Karpas-422 (cell line): ENCODE results near the gene PANK4. TPM values are rescaled to one million over a fixed set of nuclear protein-coding genes. Genes with fewer than 3 reads are reported as not detected.

Experiments
- DNase-seq: peaks from one replicate; pipeline ENCODE4 v3.0.0-alpha.2; 2015
- H2AFZ ChIP-seq: fragments of 200-600 bp; sonication (generic); 2 replicates; pipeline ENCODE4 v1.6.1; 2014; ENCODE audit warnings: antibody characterized with exemption, low read length, mixed read lengths
- H3K27ac ChIP-seq: fragments of 200-600 bp; sonication (generic); 2 replicates; pipeline ENCODE4 v1.5.1; 2014; ENCODE audit warnings: mild to moderate bottlenecking, low read length, moderate library complexity
- H3K27me3 ChIP-seq: fragments of 200-600 bp; sonication (generic); 2 replicates; pipeline ENCODE4 v1.6.1; 2014; ENCODE audit warnings: low read length, mixed read lengths
- H3K36me3 ChIP-seq: fragments of 200-600 bp; sonication (generic); 2 replicates; pipeline ENCODE4 v1.6.1; 2014; ENCODE audit warnings: low read length, mixed read lengths; ENCODE audit not compliant: insufficient read depth
- H3K4me1 ChIP-seq: fragments of 200-600 bp; sonication (generic); 2 replicates; pipeline ENCODE4 v1.6.1; 2014; ENCODE audit warnings: mild to moderate bottlenecking, low read length, mixed read lengths
- H3K4me2 ChIP-seq: fragments of 200-600 bp; sonication (generic); 2 replicates; pipeline ENCODE4 v1.6.1; 2014; ENCODE audit warnings: low read length, low read depth, mild to moderate bottlenecking; ENCODE audit not compliant: poor library complexity, severe bottlenecking
- H3K4me3 ChIP-seq: fragments of 200-600 bp; sonication (generic); 2 replicates; pipeline ENCODE4 v1.5.1; 2014; ENCODE audit warnings: mild to moderate bottlenecking, antibody characterized with exemption, low read length, mixed read lengths
- H3K79me2 ChIP-seq: fragments of 200-600 bp; sonication (generic); 2 replicates; pipeline ENCODE4 v1.6.1; 2014; ENCODE audit warnings: mild to moderate bottlenecking, low read length, mixed read lengths
- H3K9ac ChIP-seq: fragments of 200-600 bp; sonication (generic); 2 replicates; pipeline ENCODE4 v1.6.0; 2014; ENCODE audit warnings: low read length
- H3K9me2 ChIP-seq: fragments of 200-600 bp; sonication (generic), shearing (Covaris generic); replicated peaks from 2 replicates; pipeline ENCODE4 v1.6.0; 2014; ENCODE audit warnings: mild to moderate bottlenecking, low read length, moderate library complexity; ENCODE audit not compliant: insufficient read depth
- H3K9me3 ChIP-seq: fragments of 300-700, 200-600 bp; sonication (generic); 2 replicates; pipeline ENCODE4 v1.6.1; 2014; ENCODE audit warnings: low read length, mixed read lengths
- H4K20me1 ChIP-seq: fragments of 200-600 bp; sonication (generic); 2 replicates; pipeline ENCODE4 v1.6.1; 2014; ENCODE audit warnings: mild to moderate bottlenecking, antibody characterized with exemption, low read length, low read depth; ENCODE audit not compliant: insufficient read depth
- total RNA-seq: library from RNA; depleted of rRNA; stranded (reverse); fragments of >200 nt; shearing (Covaris generic); gene quantifications from 2 replicates; pipeline ENCODE4 v1.2.3, GENCODE V29; 2014; ENCODE audit warnings: low replicate concordance

PANK4 gene
- total RNA-seq, 1 experiment from 2014 or later: 25.1 TPM

DNA sequence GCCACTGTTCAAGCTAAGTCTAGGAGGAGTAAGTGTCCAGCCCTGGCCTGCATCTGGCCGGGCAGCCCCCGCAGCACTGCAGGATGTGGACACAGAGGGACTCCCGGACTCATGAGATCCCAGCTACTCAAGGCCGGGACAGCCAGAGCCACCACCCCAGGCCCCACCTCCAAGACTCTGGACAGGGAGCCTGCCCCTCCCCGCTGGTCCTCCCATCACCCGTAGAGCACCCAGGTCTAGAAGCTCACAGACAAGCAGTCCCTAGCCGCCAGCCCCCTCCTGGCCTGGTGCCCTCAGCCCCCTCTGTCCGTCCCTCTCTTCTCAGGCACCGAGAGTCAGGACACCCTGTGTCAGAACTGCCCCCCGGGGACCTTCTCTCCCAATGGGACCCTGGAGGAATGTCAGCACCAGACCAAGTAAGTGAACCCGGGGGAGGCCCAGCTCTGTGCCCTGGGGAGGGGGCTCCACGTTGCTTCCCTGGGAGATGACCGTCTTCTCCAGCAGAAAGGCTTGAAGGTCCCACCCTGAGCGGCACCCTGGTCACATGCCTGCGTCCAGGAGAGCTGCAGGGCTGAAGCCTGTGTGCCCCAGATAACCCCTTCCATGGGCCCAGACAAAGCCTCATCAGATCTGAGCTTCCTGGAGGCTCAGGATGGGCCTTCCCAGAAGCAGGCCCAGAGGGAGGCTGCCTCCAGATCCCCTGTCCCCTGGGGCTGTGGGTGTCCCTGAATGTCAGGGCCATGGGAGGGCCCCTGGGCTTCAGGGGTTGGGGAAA is 34.1 kb upstream of the PANK4 start:
- Histone ChIP-seq H3K36me3 (no peaks in the 10 kb centered on the region), H3K4me3 (no peak overlapping the region), H3K27ac (no peak overlapping the region), H3K4me2 (no peak overlapping the region), H4K20me1 (no peaks in the 10 kb centered on the region), H3K9me2 (no peaks in the 10 kb centered on the region), H3K27me3 (no peaks in the 10 kb centered on the region), H3K4me1 (peaks cover 14% of the 10 kb centered on the region; the same call in 1 of the 2 replicates), H3K9ac (no peak overlapping the region), H3K79me2 (no peaks in the 10 kb centered on the region), H2AFZ (no peak overlapping the region), H3K9me3 (no peaks in the 10 kb centered on the region)
- no peak for DNase-seq

DNA sequence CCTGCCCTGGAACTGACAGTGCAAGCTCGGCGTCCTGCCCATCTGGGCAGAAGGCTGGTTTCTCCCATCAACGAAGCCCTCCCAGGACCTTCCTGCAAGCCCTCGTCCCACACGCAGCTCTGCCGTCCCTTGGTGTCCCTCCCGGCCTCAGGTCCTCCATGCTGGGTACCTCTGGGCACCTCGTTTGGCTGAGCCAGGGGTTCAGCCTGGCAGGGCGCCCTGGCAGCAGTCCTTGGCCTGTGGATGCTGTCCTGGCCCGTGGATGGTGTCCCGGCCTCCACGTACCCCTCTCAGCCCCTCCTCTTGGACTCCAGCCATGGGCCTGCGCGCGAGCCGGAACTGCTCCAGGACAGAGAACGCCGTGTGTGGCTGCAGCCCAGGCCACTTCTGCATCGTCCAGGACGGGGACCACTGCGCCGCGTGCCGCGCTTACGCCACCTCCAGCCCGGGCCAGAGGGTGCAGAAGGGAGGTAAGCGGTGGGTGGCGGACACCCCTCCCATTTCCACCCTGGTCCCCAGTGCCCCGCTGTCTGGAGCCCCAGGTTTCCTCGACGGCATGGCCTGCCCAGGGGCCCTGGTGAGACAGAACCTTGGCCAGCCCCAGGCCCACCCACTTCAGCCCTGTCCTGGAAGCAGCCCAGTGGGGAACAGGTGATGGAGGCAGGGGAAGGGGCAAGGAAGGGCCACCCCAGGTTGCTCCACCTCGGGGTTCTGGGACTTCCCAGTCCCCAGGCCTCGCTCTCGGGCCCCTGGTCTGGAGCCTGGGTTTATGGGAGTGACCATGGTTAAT is 33.3 kb upstream of the PANK4 start:
- DNase-seq: no peak
- H3K27me3 ChIP-seq: no peaks in the 10 kb centered on the region
- no peaks in the 10 kb centered on the region for H3K36me3 ChIP-seq
- peaks cover 14% of the 10 kb centered on the region; the same call in 1 of the 2 replicates for H3K4me1 ChIP-seq
- no peaks in the 10 kb centered on the region for H4K20me1 ChIP-seq
- no peak overlapping the region for H3K4me3 ChIP-seq
- H3K9me2 ChIP-seq: no peaks in the 10 kb centered on the region
- H3K79me2 ChIP-seq: no peaks in the 10 kb centered on the region
- H3K4me2 ChIP-seq: no peak overlapping the region
- no peak overlapping the region for H3K27ac ChIP-seq
- no peak overlapping the region for H2AFZ ChIP-seq
- H3K9me3 ChIP-seq: no peaks in the 10 kb centered on the region
- no peak overlapping the region for H3K9ac ChIP-seq

DNA sequence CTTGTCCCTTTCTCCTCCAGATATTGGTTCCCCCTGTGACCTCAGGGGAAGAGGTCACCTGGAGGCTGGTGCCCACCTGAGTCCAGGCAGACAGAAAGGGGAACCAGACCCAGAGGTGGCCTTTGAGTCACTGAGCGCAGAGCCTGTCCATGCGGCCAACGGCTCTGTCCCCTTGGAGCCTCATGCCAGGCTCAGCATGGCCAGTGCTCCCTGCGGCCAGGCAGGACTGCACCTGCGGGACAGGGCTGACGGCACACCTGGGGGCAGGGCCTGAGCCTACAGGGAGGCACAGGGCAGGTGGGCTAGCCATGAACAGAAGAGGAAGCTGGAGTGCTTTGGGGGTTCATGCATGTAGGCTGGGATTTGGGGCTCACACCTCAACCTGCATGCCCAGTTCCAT is 32.5 kb upstream of the PANK4 start:
- Histone ChIP-seq H3K27me3 (no peaks in the 10 kb centered on the region), H3K9ac (no peak overlapping the region), H4K20me1 (no peaks in the 10 kb centered on the region), H2AFZ (no peak overlapping the region), H3K36me3 (no peaks in the 10 kb centered on the region), H3K9me3 (no peaks in the 10 kb centered on the region), H3K4me3 (no peak overlapping the region), H3K27ac (no peak overlapping the region), H3K4me1 (peaks cover 14% of the 10 kb centered on the region; the same call in 1 of the 2 replicates), H3K9me2 (no peaks in the 10 kb centered on the region), H3K4me2 (no peak overlapping the region), H3K79me2 (no peaks in the 10 kb centered on the region)
- DNase-seq: no peak

DNA sequence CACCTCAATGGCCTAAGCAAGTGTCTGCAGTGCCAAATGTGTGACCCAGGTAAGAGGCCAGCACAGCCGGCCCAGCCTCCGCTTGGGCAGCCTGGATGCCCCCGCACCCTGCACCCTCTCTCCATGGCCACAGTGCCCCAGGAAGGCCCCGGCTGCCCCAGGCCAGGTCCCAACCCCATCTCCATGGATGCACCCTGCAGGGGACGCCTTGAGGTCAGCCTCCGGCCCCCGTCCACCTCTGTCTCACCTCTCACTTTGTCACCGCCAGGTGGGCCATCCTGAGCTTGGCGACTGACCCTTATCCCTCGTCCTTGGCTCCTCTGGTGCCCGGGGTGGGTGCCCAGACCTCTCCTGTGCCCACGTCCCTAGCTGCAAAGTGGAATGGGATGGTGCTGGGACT is 32.0 kb upstream of the PANK4 start:
- H3K9me2 ChIP-seq: no peaks in the 10 kb centered on the region
- no peak overlapping the region for H3K4me3 ChIP-seq
- DNase-seq: no peak
- no peaks in the 10 kb centered on the region for H4K20me1 ChIP-seq
- H3K4me1 ChIP-seq: peaks cover 14% of the 10 kb centered on the region; the same call in 1 of the 2 replicates
- no peak overlapping the region for H2AFZ ChIP-seq
- no peak overlapping the region for H3K27ac ChIP-seq
- H3K4me2 ChIP-seq: no peak overlapping the region
- no peaks in the 10 kb centered on the region for H3K9me3 ChIP-seq
- no peaks in the 10 kb centered on the region for H3K36me3 ChIP-seq
- H3K79me2 ChIP-seq: no peaks in the 10 kb centered on the region
- H3K27me3 ChIP-seq: no peaks in the 10 kb centered on the region
- H3K9ac ChIP-seq: no peak overlapping the region

DNA sequence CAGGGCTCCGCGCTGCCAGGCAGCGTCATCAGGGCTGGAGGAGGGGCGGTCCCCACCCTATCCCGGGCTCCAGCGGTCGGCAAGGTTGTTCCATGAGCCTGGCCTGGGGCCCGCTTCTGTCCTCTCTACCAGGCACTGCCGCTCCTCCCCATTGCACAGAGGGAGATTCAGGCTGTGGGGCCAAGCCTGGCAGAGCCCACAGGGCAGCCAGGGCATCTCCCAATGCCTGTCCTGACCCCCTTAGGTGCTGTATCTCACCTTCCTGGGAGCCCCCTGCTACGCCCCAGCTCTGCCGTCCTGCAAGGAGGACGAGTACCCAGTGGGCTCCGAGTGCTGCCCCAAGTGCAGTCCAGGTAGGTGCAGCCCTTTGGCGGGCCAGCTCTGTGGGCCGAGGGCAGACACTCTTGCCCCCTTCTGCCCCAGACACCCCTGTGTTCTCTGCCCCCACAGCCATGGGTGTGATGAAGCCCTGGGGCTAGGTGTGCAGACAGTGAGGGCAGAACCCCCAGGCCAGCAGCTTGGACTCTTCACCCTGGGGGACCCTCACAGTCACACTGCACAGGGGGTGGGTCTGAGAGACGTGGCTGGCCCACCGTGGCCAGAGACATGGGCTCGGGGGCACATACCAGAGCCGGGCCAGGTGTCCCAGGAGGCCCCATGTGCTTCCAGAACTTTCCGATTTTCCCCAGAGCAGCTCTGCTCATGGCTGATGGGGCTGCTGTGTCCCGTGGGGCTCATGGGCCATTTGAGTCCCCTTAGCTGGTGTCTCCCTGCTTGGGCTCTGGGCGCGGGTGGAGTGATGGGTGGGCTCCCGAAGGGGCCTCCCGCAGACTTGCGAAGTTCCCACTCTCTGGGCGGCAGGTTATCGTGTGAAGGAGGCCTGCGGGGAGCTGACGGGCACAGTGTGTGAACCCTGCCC is 31.3 kb upstream of the PANK4 start:
- no peaks in the 10 kb centered on the region for H4K20me1 ChIP-seq
- H3K27me3 ChIP-seq: no peaks in the 10 kb centered on the region
- H3K36me3 ChIP-seq: no peaks in the 10 kb centered on the region

DNA sequence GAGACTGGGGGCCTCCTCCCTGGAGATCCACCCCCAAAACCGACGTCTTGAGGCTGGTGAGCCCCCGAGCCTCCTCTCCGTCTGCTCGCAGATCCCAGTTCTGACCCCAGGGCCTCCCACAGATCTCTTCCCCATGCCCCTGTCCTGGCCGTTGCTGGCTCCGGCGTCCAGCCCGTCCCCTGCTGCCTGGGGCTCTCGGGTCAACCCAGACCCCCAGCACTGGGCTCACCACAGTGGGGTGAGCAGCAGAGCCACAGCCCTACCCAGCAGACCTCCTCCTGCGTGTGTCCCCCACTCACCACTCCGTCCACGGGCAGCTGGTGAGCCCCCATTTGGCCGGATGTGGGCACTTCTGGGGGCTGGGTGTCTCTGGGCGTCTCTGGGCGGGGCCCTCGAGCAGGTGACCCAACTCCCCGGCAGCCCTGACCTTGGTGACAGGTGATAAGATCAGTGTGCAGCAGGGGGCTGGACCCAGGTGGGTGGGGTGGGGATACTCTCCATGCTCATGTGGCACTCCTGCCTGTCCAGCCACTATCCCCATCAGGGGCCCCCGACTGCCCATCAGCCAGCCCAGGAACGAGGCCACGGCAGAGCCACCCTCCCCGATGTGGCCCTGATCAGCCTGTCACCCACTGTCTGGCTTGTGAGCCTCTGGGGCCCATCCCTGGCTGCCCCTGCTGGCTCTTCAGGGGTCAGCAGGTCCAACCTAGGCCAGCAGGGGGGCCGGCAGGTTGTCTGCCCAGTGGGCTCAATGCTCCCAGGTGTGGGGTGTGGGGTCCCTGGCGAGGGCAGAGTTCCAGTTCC is 30.5 kb upstream of the PANK4 start:
- Histone ChIP-seq H3K4me3 (peak overlapping the region; percentile 60), H3K27ac (no peak overlapping the region), H2AFZ (peak overlapping the region; percentile 39; the same call in 1 of the 2 replicates), H3K79me2 (no peaks in the 10 kb centered on the region), H3K9me3 (no peaks in the 10 kb centered on the region), H3K4me2 (peak overlapping the region; percentile 58), H3K27me3 (no peaks in the 10 kb centered on the region), H4K20me1 (no peaks in the 10 kb centered on the region), H3K9ac (peak overlapping the region; percentile 66), H3K9me2 (no peaks in the 10 kb centered on the region), H3K36me3 (no peaks in the 10 kb centered on the region), H3K4me1 (peaks cover 14% of the 10 kb centered on the region; the same call in 1 of the 2 replicates)
- no peak for DNase-seq

More for the DNA sequence above, 31.3 kb upstream of the PANK4 start:
- Histone ChIP-seq H3K9me3 (no peaks in the 10 kb centered on the region), H3K9ac (no peak overlapping the region), H3K4me3 (no peak overlapping the region), H3K4me1 (peaks cover 14% of the 10 kb centered on the region; the same call in 1 of the 2 replicates), H3K79me2 (no peaks in the 10 kb centered on the region), H3K27ac (no peak overlapping the region), H2AFZ (no peak overlapping the region), H3K9me2 (no peaks in the 10 kb centered on the region), H3K4me2 (no peak overlapping the region)
- DNase-seq: no peak

DNA sequence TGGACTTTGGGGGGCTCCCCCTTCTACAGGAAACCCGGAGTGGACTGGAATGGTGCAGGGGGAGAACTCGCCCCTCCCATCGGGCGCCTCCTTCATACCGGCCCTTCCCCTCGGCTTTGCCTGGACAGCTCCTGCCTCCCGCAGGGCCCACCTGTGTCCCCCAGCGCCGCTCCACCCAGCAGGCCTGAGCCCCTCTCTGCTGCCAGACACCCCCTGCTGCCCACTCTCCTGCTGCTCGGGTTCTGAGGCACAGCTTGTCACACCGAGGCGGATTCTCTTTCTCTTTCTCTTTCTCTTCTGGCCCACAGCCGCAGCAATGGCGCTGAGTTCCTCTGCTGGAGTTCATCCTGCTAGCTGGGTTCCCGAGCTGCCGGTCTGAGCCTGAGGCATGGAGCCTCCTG is 29.9 kb upstream of the PANK4 start, which contains the start of gene TNFRSF14:
TNFRSF14 (plus strand) TSS at position 95 of the 401 bp plus-strand sequence; CDS start at position 389, 294 bp downstream.
- Histone ChIP-seq H3K79me2 (no peaks in the 10 kb centered on the region), H3K4me3 (peak within 1 kb of the TSS; percentile 60), H3K36me3 (no peaks in the 10 kb centered on the region), H3K9me3 (no peaks in the 10 kb centered on the region), H3K27ac (no peak within 1 kb of the TSS), H3K4me1 (peaks cover 14% of the 10 kb centered on the region; the same call in 1 of the 2 replicates), H3K4me2 (peak within 1 kb of the TSS; percentile 58), H2AFZ (peak within 1 kb of the TSS; percentile 39; the same call in 1 of the 2 replicates), H3K9ac (peak within 1 kb of the TSS; percentile 66), H3K9me2 (no peaks in the 10 kb centered on the region), H3K27me3 (no peaks in the 10 kb centered on the region), H4K20me1 (no peaks in the 10 kb centered on the region)
- peak; percentile 58 for DNase-seq
